Heart left ventricle (tissue), 16 donors: ENCODE measurements around the gene UPF2. TPM values are rescaled to one million over a fixed set of nuclear protein-coding genes. Genes with fewer than 3 reads are reported as not detected.

Source experiments
- ATAC-seq, 4 donors: fragments of 200-7000 bp; cut with Tn5 transposase; one replicate each; pipeline ENCODE4 v1.9.1; 2020 to 2022; ENCODE audit warnings: moderate library complexity in 4 of 4, mild to moderate bottlenecking in 3 of 4, moderate number of reproducible peaks in 1 of 4
- DNase-seq, 5 donors: peaks; one replicate each; pipeline ENCODE4 v3.0.0-alpha.2; 2020
- H3K27ac ChIP-seq, 12 donors: fragments of 200-600 bp; sonication (generic) in 4 of 12; one replicate each; pipeline versions ENCODE4 v1.5.0 to v1.8.0; 2016 to 2022; ENCODE audit warnings: mild to moderate bottlenecking in 2 of 12
- H3K27me3 ChIP-seq, 9 donors: fragments of 200-600 bp; sonication (generic) in 2 of 9; one replicate each; pipeline versions ENCODE4 v1.5.1 to v1.8.0; 2016 to 2022; ENCODE audit warnings: mild to moderate bottlenecking in 3 of 9
- H3K36me3 ChIP-seq, 9 donors: fragments of 200-600 bp; sonication (generic) in 2 of 9; one replicate each; pipeline versions ENCODE4 v1.5.0 to v1.8.0; 2018 to 2022; ENCODE audit warnings: mild to moderate bottlenecking in 2 of 9
- H3K4me1 ChIP-seq, 12 donors: fragments of 200-600 bp; sonication (generic) in 4 of 12; one replicate each; pipeline versions ENCODE4 v1.5.0 to v1.8.0; 2016 to 2022; ENCODE audit warnings: mild to moderate bottlenecking in 3 of 12
- H3K4me3 ChIP-seq, 12 donors: fragments of 200-600 bp; sonication (generic) in 4 of 12; one replicate each; pipeline versions ENCODE4 v1.5.0 to v1.8.0; 2017 to 2022; ENCODE audit warnings: mild to moderate bottlenecking in 9 of 12, moderate library complexity in 4 of 12
- H3K9me3 ChIP-seq, 12 donors: fragments of 200-600 bp; sonication (generic) in 4 of 12; one replicate each; pipeline versions ENCODE4 v1.5.0 to v1.8.0; 2016 to 2022; ENCODE audit warnings: mild to moderate bottlenecking in 1 of 12
- POLR2A ChIP-seq, 2 donors: fragments of 450-650 bp; IDR thresholded peaks; one replicate each; pipeline ENCODE4 v1.6.1; 2017; ENCODE audit warnings: antibody characterized with exemption in 2 of 2, mild to moderate bottlenecking in 2 of 2, moderate library complexity in 2 of 2
- WGBS, 4 donors: extraction: QIAGEN DNeasy Blood & Tissue Kit in 2 of 4; methylation state at CpG; one replicate each; pipeline versions ENCODE4 v1.1.5 to v1.1.7; 2013 to 2018; 5-methylcytosine and 5-hydroxymethylcytosine counted together
- intact Hi-C, 10 donors: fragments of 100-400 bp; cut with DNase I; formaldehyde crosslinking; loops; one replicate each; pipeline versions ENCODE4 v1.11.1 to v1.14.2; 2022
- polyA plus RNA-seq, 2 donors: library from polyadenylated mRNA; stranded (reverse); fragments of 200-250 nt; gene quantifications; one replicate each; pipeline ENCODE4 v1.2.3, GENCODE V29; 2013
- total RNA-seq, 9 donors: library from RNA; depleted of rRNA in 2 of 9; stranded (reverse); fragments of >200 nt in 2 of 9; fragmentation: NEBNext Ultra II Directional in 3 of 9; extraction: Animal tissue kit (Norgen Biotek cat#: 25700) in 3 of 9; gene quantifications; one replicate each; pipeline versions ENCODE4 v1.1.0 to v1.2.4, GENCODE V29; 2016 to 2023
- TF ChIP-seq, protein P1 (sequence below), 12 donors: fragments of 200-600 bp; sonication (generic) in 4 of 12; IDR thresholded peaks; one replicate each; pipeline versions ENCODE4 v1.5.0 to v1.8.0; 2018 to 2022; ENCODE audit warnings: antibody characterized with exemption in 12 of 12, mild to moderate bottlenecking in 5 of 12
- donor health status: ischemic (EF 13 %, LVEDD 7.1; RV severe dilation, severe dysfunction).
- donor health status: healthy with polysubstance abuse.
- donor health status: DM: no; HTN: yes; CAD: no.
- donor health status: DM: no; HTN: no; CAD: no.
- donor health status: ischemic (EF 25% LVEDD 6.9; RV normal size, moderate dysfunction).
- donor health status: ischemic (EF 25% LVEDD 5.7; RV mildly dilated, moderate dysfunction).
- donor health status: healthy.
- donor health status: DM: yes; HTN: yes; CAD: no.
- donor health status: ischemic (EF 35%, LVEDD 5.7; RV mildly dilated, moderate dysfunction).
- donor health status: nonischemic (EF 11% LVEDD 7.7; RV severe dilation, severe dysfunction).
- donor health status: DM: yes; HTN: yes; CAD: no.
- donor health status: PGD.
- donor health status: ischemic (EF 29% LVEDD 5.4; RV normal size, mild dysfunction).
- donor health status: nonischemic (EF 23%, LVEDD 6.1; RV moderate dilation, normal function).

Gene UPF2
- total and polyA plus RNA-seq, 11 donors: 7.9 to 20.9 (median 15.7) TPM

DNA sequence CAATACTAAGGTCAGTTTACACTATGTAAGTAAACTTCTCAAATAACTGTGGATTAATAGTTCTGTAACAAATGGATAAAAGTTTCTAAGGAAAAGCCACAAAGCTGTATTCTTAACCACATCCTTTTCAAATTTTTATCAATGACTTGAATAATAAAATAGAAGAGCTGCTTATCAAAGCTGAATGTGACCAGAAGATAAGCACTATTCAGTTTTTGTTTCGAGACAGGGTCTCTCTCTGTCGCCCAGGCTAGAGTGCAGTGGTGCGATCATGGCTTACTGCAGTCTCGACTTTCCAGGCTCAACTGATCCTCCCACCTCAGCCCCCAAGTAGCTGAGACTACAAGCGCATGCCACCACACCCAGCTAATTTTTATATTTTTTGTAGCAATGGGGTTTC lies 17.0 kb downstream of the UPF2 start:
- intact Hi-C loops: no loop called here
- no peaks in the 10 kb centered on the region for H3K27me3 ChIP-seq
- no peaks in the 10 kb centered on the region for H3K9me3 ChIP-seq
- WGBS, 4 donors: 93 to 95% (median 94%) methylated on average over 5 of the region's 5 CpGs
- peaks cover 0 to 52% (median 35%) of the 10 kb centered on the region in 9 donors for H3K36me3 ChIP-seq
- DNase-seq (no peak), ATAC-seq (no peak)
- H3K4me3 ChIP-seq: no peak overlapping the region
- no peak for TF ChIP-seq POLR2A (IDR thresholded peaks at IDR 0.05)
- TF ChIP-seq, protein P1, sequence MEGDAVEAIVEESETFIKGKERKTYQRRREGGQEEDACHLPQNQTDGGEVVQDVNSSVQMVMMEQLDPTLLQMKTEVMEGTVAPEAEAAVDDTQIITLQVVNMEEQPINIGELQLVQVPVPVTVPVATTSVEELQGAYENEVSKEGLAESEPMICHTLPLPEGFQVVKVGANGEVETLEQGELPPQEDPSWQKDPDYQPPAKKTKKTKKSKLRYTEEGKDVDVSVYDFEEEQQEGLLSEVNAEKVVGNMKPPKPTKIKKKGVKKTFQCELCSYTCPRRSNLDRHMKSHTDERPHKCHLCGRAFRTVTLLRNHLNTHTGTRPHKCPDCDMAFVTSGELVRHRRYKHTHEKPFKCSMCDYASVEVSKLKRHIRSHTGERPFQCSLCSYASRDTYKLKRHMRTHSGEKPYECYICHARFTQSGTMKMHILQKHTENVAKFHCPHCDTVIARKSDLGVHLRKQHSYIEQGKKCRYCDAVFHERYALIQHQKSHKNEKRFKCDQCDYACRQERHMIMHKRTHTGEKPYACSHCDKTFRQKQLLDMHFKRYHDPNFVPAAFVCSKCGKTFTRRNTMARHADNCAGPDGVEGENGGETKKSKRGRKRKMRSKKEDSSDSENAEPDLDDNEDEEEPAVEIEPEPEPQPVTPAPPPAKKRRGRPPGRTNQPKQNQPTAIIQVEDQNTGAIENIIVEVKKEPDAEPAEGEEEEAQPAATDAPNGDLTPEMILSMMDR (IDR thresholded peaks at IDR 0.05): no peak
- peaks cover 0 to 10% (median 0%) of the 10 kb centered on the region in 12 donors for H3K4me1 ChIP-seq
- H3K27ac ChIP-seq: no peak overlapping the region

DNA sequence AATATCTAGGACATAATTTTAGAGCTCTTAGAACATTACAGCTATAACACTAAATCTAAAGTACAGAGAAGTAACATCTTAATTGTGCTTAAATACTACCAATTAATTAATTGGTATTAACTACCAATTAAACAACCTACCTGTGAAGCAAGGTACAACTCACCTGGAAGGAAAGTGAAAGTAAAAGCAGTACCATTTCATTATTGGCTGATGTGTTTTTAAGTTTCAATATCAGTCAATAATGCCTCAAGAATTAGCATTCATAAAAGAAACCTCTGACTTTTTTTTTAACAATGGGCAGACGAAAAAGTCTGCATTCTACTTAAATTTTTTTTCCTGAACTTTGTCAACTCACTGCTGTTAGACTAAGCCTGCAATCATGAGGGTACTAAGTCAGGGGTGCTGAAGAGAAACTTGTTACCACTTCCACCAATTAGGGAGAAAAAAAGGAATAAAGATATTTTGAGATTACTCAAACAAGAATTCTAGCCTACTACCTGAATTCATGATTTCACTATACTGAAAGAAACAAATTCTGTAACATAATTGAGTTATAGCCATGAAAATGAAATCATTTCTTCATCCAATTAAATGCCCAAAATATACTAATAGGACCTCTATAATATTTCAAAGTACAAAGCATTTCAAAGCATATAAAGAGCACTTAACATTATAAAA lies 19.9 kb downstream of the UPF2 start:
- H3K36me3 ChIP-seq: peaks cover 0 to 29% (median 11%) of the 10 kb centered on the region in 9 donors
- no peaks in the 10 kb centered on the region for H3K27me3 ChIP-seq
- no peak for TF ChIP-seq POLR2A (IDR thresholded peaks at IDR 0.05)
- TF ChIP-seq, protein P1 (IDR thresholded peaks at IDR 0.05): no peak
- intact Hi-C loops: no loop called here
- H3K27ac ChIP-seq: no peak overlapping the region
- H3K4me1 ChIP-seq: peaks cover 0 to 10% (median 1%) of the 10 kb centered on the region in 12 donors
- no peaks in the 10 kb centered on the region for H3K9me3 ChIP-seq
- 54 to 74% (median 69%) methylated on average over 1 of the region's 1 CpG for WGBS, 4 donors
- no peak overlapping the region for H3K4me3 ChIP-seq
- DNase-seq (no peak), ATAC-seq (no peak)

DNA sequence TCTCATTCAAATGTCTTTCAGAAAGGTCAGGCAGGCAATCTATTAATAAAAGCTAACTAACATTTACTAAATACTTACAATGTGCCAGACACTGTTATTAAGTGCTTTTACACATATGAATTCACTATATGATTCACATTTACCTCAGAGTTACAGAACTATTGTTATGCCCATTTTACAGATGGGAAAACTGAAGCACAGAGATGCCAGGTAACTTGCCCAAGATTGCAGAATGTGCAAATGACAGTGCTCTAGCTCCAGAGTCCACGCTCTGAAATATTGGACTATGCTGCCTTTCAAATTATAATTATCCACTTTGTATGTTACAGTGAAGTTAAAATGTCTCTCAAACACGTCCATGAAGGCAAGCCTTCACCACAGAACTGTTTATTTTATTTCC lies 22.0 kb downstream of the UPF2 start:
- peaks cover 0 to 10% (median 1%) of the 10 kb centered on the region in 12 donors for H3K4me1 ChIP-seq
- WGBS, 4 donors: 90 to 97% (median 93%) methylated on average over 2 of the region's 2 CpGs
- no peaks in the 10 kb centered on the region for H3K9me3 ChIP-seq
- H3K4me3 ChIP-seq: no peak overlapping the region
- H3K36me3 ChIP-seq: peaks cover 0 to 20% (median 4%) of the 10 kb centered on the region in 9 donors
- TF ChIP-seq, protein P1 (IDR thresholded peaks at IDR 0.05): no peak
- no peak for TF ChIP-seq POLR2A (IDR thresholded peaks at IDR 0.05)
- H3K27ac ChIP-seq: no peak overlapping the region
- H3K27me3 ChIP-seq: no peaks in the 10 kb centered on the region
- intact Hi-C loops: no loop called here
- DNase-seq: no peak
- no peak for ATAC-seq

DNA sequence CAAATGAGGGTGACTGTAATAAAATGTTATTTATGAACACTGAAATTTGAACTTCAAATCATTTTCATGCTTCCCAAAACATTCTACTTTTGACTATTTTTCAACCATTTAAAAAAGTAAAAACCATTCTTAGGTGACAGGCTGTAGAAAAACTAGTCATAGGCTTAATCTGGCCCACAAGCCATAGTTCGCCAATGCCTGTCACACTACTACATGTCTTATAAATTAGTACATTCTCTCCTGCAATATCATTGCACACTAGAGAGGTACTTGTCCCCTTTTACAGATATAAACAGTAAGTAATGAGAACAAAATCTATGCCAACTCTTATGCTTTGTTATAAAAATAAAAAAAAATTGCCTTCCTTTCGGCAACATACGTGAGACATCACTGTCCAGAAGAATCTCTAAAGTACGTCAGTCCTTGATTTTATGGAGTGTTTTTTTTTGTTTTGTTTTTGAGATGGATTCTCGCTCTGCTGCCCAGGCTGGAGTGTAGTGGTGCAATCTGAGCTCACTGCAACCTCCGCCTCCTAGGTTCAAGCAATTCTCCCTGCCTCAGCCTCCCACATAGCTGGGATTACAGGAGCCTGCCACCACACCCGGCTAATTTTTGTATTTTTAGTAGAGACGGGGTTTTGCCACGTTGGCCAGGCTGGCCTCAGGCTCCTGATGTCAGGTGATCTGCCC lies 23.2 kb downstream of the UPF2 start:
- DNase-seq (no peak), ATAC-seq (no peak)
- H3K27ac ChIP-seq: no peak overlapping the region
- 90 to 95% (median 93%) methylated on average over 9 of the region's 9 CpGs for whole genome bisulfite sequencing, 4 donors
- peaks cover 0 to 20% (median 4%) of the 10 kb centered on the region in 9 donors for H3K36me3 ChIP-seq
- no peaks in the 10 kb centered on the region for H3K27me3 ChIP-seq
- intact Hi-C loops: no loop called here
- no peak overlapping the region for H3K4me3 ChIP-seq
- H3K9me3 ChIP-seq: no peaks in the 10 kb centered on the region
- H3K4me1 ChIP-seq: peaks cover 0 to 10% (median 1%) of the 10 kb centered on the region in 12 donors
- TF ChIP-seq, protein P1 (IDR thresholded peaks at IDR 0.05): no peak
- no peak for TF ChIP-seq POLR2A (IDR thresholded peaks at IDR 0.05)
